ENCODE results near the gene PPP1R9B.

PPP1R9B gene

GRCh38 chr17:50141026-50141744, 9.3 kb downstream of the PPP1R9B start:
- DNase-seq (ENCODE audit: low read depth) = no peak

GRCh38 chr17:50139950-50140885, 10.3 kb downstream of the PPP1R9B start:
- peak; percentile 68 for DNase-seq (ENCODE audit: low read depth)

GRCh38 chr17:50139185-50139783, 11.2 kb downstream of the PPP1R9B start:
- DNase-seq (ENCODE audit: low read depth) = no peak

GRCh38 chr17:50137042-50137441, 13.4 kb downstream of the PPP1R9B start:
- no peak for DNase-seq (ENCODE audit: low read depth)

- DNase-seq (ENCODE audit: low read depth) = no peak
Observed at GRCh38 chr17:50136096-50136687, 14.3 kb downstream of the PPP1R9B start.

- DNase-seq (ENCODE audit: low read depth) = no peak
Observed at GRCh38 chr17:50135316-50136095, 15.0 kb downstream of the PPP1R9B start.

GRCh38 chr17:50134206-50135110, 16.0 kb downstream of the PPP1R9B start:
- no peak for DNase-seq (ENCODE audit: low read depth)

- no peak for DNase-seq (ENCODE audit: low read depth)
Observed at GRCh38 chr17:50133769-50134099, 16.7 kb downstream of the PPP1R9B start.

- no peak for DNase-seq (ENCODE audit: low read depth)
Observed at GRCh38 chr17:50133028-50133768, 17.3 kb downstream of the PPP1R9B start.

- DNase-seq (ENCODE audit: low read depth) = no peak
Observed at GRCh38 chr17:50132104-50132794, 18.2 kb downstream of the PPP1R9B start.

GRCh38 chr17:50130559-50131305, 19.7 kb downstream of the PPP1R9B start:
- DNase-seq (ENCODE audit: low read depth) = no peak

- DNase-seq (ENCODE audit: low read depth) = no peak
Observed at GRCh38 chr17:50129728-50130558, 20.5 kb downstream of the PPP1R9B start, which contains the start of gene SAMD14. Gene SAMD14 (minus strand): TSS chr17:50130160. CDS start chr17:50124959, 5,201 bp downstream.

- no peak for DNase-seq (ENCODE audit: low read depth)
Observed at GRCh38 chr17:50129353-50129727, 21.1 kb downstream of the PPP1R9B start.

- no peak for DNase-seq (ENCODE audit: low read depth)
Observed at GRCh38 chr17:50128441-50129352, 21.8 kb downstream of the PPP1R9B start.

- no peak for DNase-seq (ENCODE audit: low read depth)
Observed at GRCh38 chr17:50127697-50128361, 22.6 kb downstream of the PPP1R9B start.
